ENCODE results near the gene NR2F1-AS1.

Gene NR2F1-AS1

GRCh38 chr5:93607367-93608258 lies 26.6 kb upstream of the NR2F1-AS1 start:
- no peak overlapping the region for H3K27ac ChIP-seq
- no peak overlapping the region for H3K9ac ChIP-seq
- TF ChIP-seq, protein P1, sequence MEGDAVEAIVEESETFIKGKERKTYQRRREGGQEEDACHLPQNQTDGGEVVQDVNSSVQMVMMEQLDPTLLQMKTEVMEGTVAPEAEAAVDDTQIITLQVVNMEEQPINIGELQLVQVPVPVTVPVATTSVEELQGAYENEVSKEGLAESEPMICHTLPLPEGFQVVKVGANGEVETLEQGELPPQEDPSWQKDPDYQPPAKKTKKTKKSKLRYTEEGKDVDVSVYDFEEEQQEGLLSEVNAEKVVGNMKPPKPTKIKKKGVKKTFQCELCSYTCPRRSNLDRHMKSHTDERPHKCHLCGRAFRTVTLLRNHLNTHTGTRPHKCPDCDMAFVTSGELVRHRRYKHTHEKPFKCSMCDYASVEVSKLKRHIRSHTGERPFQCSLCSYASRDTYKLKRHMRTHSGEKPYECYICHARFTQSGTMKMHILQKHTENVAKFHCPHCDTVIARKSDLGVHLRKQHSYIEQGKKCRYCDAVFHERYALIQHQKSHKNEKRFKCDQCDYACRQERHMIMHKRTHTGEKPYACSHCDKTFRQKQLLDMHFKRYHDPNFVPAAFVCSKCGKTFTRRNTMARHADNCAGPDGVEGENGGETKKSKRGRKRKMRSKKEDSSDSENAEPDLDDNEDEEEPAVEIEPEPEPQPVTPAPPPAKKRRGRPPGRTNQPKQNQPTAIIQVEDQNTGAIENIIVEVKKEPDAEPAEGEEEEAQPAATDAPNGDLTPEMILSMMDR (IDR thresholded peaks at IDR 0.05), result peak; percentile 36
- H3K4me3 ChIP-seq (ENCODE audit: low read depth, low read length), result no peak overlapping the region
- no peaks in the 10 kb centered on the region for H3K9me3 ChIP-seq (ENCODE audit: control insufficient read depth, low read length)
- H3K4me1 ChIP-seq, result no peaks in the 10 kb centered on the region
- peaks cover 27% of the 10 kb centered on the region for H3K27me3 ChIP-seq (ENCODE audit: control insufficient read depth, insufficient read depth, low read length)
- H2AFZ ChIP-seq, result no peak overlapping the region
- H3K4me2 ChIP-seq (ENCODE audit: low read length), result peak overlapping the region; percentile 52
- no peaks in the 10 kb centered on the region for H3K36me3 ChIP-seq (ENCODE audit: control insufficient read depth, insufficient read depth, low read length)
- no peaks in the 10 kb centered on the region for H3K79me2 ChIP-seq

GRCh38 chr5:93606382-93606752 lies 25.3 kb upstream of the NR2F1-AS1 start:
- Histone ChIP-seq H3K27me3 (ENCODE audit: control insufficient read depth, insufficient read depth, low read length) (peaks cover 25% of the 10 kb centered on the region), H3K36me3 (ENCODE audit: control insufficient read depth, insufficient read depth, low read length) (no peaks in the 10 kb centered on the region), H3K4me3 (ENCODE audit: low read depth, low read length) (no peak overlapping the region), H3K9me3 (ENCODE audit: control insufficient read depth, low read length) (no peaks in the 10 kb centered on the region), H3K79me2 (no peaks in the 10 kb centered on the region), H3K4me2 (ENCODE audit: low read length) (no peak overlapping the region), H3K27ac (no peak overlapping the region), H3K9ac (no peak overlapping the region), H3K4me1 (no peaks in the 10 kb centered on the region), H2AFZ (no peak overlapping the region)
- TF ChIP-seq, protein P1 (IDR thresholded peaks at IDR 0.05), result no peak

DNA sequence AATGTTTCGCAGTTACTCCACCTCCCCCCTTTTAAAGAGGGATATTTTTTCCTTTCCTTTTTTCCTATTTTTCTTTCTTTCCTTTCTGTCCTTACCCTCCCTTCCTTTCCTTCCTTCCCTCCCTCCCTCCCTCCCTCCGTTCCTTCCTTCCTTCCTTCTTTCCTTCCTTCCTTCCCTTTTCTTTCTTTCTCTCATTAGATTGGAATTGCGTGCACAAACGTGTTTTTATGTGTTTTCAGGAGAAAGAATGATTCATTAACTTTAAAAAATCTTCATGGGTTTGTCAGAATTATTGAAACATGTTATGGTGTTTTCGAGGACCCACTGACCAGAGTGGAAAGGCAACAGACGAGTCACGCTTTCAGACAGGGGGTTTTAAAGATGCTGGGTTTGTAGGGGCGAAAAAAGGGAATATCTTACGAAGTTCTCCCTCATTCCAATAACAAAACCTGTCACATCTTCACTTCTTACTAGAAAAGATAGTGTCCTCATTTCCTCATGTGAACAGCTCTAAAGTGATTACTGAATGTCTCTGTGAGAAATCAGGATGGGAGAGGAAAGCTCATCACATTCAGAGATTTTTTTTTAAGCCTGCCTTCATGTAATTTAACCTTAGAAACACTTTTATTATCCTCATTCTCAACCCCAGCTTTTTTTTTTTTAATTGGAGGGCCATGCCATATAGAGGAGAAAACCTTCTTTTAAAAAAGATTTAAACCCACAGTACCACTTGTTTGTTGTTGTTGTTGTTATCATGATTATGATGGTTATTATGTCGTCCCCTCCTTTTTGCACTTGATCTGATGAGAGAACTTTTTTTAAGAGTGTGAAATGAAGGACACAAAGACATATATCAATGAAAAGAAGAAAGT lies 23.9 kb upstream of the NR2F1-AS1 start:
- H3K79me2 ChIP-seq, result no peaks in the 10 kb centered on the region
- no peaks in the 10 kb centered on the region for H3K9me3 ChIP-seq (ENCODE audit: control insufficient read depth, low read length)
- H3K4me3 ChIP-seq (ENCODE audit: low read depth, low read length), result no peak overlapping the region
- peaks cover 18% of the 10 kb centered on the region for H3K27me3 ChIP-seq (ENCODE audit: control insufficient read depth, insufficient read depth, low read length)
- H3K27ac ChIP-seq, result no peak overlapping the region
- TF ChIP-seq, protein P1 (IDR thresholded peaks at IDR 0.05), result no peak
- H2AFZ ChIP-seq, result no peak overlapping the region
- no peak overlapping the region for H3K4me2 ChIP-seq (ENCODE audit: low read length)
- no peaks in the 10 kb centered on the region for H3K4me1 ChIP-seq
- H3K36me3 ChIP-seq (ENCODE audit: control insufficient read depth, insufficient read depth, low read length), result no peaks in the 10 kb centered on the region
- no peak overlapping the region for H3K9ac ChIP-seq

DNA sequence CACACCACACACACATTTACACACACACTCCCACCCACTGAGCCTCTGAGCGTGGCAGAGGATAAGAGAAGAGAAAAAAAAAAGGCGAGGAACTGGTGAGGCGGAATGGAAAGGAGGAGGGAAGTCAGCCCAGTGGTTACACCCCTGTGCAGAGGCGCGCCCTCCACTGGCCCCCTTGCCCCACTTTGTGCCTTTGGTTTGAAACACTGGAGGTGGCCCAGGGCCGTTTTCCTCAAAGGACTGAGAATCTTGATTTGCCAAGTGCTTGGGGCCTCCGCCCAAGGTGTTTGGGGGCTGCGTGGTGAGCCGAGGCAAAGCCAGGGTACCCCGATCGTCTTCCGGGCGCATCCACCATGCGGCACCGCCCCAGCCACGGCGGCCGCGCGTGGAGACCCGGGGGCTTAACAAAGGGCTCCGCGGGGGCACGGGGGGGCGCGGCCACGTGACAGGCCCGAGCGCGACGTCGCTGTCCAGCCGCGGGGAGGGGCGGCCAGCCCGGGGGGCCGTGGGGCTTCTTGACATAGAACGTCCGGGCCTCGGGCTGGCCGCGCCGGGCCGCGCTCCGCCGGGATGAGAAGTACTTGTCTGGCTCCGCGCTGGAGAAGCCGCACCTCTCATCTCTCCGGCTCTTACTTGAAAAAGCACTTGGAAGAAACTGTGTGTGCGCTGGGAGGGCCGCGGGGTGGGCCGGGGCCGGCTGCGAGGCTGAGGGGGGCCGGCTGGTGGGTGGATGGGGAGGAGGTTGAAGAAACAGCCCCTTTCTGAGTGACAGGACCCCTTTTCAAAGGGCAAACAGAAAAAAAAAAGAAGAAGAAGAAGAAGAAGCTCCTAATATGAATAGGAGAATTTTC lies 23.0 kb upstream of the NR2F1-AS1 start:
- Histone ChIP-seq H3K4me1 (no peaks in the 10 kb centered on the region), H2AFZ (no peak overlapping the region), H3K27ac (no peak overlapping the region), H3K27me3 (ENCODE audit: control insufficient read depth, insufficient read depth, low read length) (peaks cover 18% of the 10 kb centered on the region), H3K79me2 (no peaks in the 10 kb centered on the region), H3K36me3 (ENCODE audit: control insufficient read depth, insufficient read depth, low read length) (no peaks in the 10 kb centered on the region), H3K9me3 (ENCODE audit: control insufficient read depth, low read length) (no peaks in the 10 kb centered on the region), H3K4me3 (ENCODE audit: low read depth, low read length) (no peak overlapping the region), H3K4me2 (ENCODE audit: low read length) (no peak overlapping the region), H3K9ac (no peak overlapping the region)
- TF ChIP-seq, protein P1 (IDR thresholded peaks at IDR 0.05), result no peak
